ENCODE data around the gene GNPTG.

The GNPTG gene

GRCh38 chr16:1312467-1312816 is 39.3 kb upstream of the GNPTG start:
- no peak overlapping the region for H3K4me3 ChIP-seq (ENCODE audit: low read length)

GRCh38 chr16:1312903-1313302 is 38.8 kb upstream of the GNPTG start:
- Histone ChIP-seq H3K9ac (ENCODE audit: low read length) (no peak overlapping the region), H3K9me3 (ENCODE audit: control insufficient read depth, low read depth, low read length) (no peaks in the 10 kb centered on the region), H3K27ac (ENCODE audit: low read length) (no peak overlapping the region), H3K27me3 (ENCODE audit: control insufficient read depth, insufficient read depth, low read length) (no peaks in the 10 kb centered on the region), H3K36me3 (ENCODE audit: control insufficient read depth, low read depth, low read length) (peaks cover 46% of the 10 kb centered on the region), H3K4me3 (ENCODE audit: low read length) (no peak overlapping the region), H3K4me1 (ENCODE audit: control insufficient read depth, low read depth, low read length) (peaks cover 3% of the 10 kb centered on the region)

More at GRCh38 chr16:1312467-1312816, 39.3 kb upstream of the GNPTG start:
- Histone ChIP-seq H3K9ac (ENCODE audit: low read length) (no peak overlapping the region), H3K27ac (ENCODE audit: low read length) (no peak overlapping the region), H3K27me3 (ENCODE audit: control insufficient read depth, insufficient read depth, low read length) (no peaks in the 10 kb centered on the region), H3K4me1 (ENCODE audit: control insufficient read depth, low read depth, low read length) (peaks cover 3% of the 10 kb centered on the region), H3K36me3 (ENCODE audit: control insufficient read depth, low read depth, low read length) (peaks cover 41% of the 10 kb centered on the region), H3K9me3 (ENCODE audit: control insufficient read depth, low read depth, low read length) (no peaks in the 10 kb centered on the region)

GRCh38 chr16:1313721-1314369 is 37.9 kb upstream of the GNPTG start:
- Histone ChIP-seq H3K4me3 (ENCODE audit: low read length) (no peak overlapping the region), H3K36me3 (ENCODE audit: control insufficient read depth, low read depth, low read length) (peaks cover 55% of the 10 kb centered on the region), H3K4me1 (ENCODE audit: control insufficient read depth, low read depth, low read length) (peaks cover 3% of the 10 kb centered on the region), H3K27me3 (ENCODE audit: control insufficient read depth, insufficient read depth, low read length) (no peaks in the 10 kb centered on the region), H3K9me3 (ENCODE audit: control insufficient read depth, low read depth, low read length) (no peaks in the 10 kb centered on the region), H3K9ac (ENCODE audit: low read length) (no peak overlapping the region), H3K27ac (ENCODE audit: low read length) (no peak overlapping the region)

GRCh38 chr16:1314399-1315068 is 37.2 kb upstream of the GNPTG start:
- Histone ChIP-seq H3K27ac (ENCODE audit: low read length) (no peak overlapping the region), H3K4me3 (ENCODE audit: low read length) (no peak overlapping the region), H3K27me3 (ENCODE audit: control insufficient read depth, insufficient read depth, low read length) (no peaks in the 10 kb centered on the region), H3K9ac (ENCODE audit: low read length) (no peak overlapping the region), H3K4me1 (ENCODE audit: control insufficient read depth, low read depth, low read length) (peaks cover 3% of the 10 kb centered on the region), H3K9me3 (ENCODE audit: control insufficient read depth, low read depth, low read length) (no peaks in the 10 kb centered on the region), H3K36me3 (ENCODE audit: control insufficient read depth, low read depth, low read length) (peaks cover 62% of the 10 kb centered on the region)

- Histone ChIP-seq H3K4me3 (ENCODE audit: low read length) (no peak overlapping the region), H3K36me3 (ENCODE audit: control insufficient read depth, low read depth, low read length) (peaks cover 70% of the 10 kb centered on the region), H3K9me3 (ENCODE audit: control insufficient read depth, low read depth, low read length) (no peaks in the 10 kb centered on the region), H3K9ac (ENCODE audit: low read length) (no peak overlapping the region), H3K4me1 (ENCODE audit: control insufficient read depth, low read depth, low read length) (peaks cover 3% of the 10 kb centered on the region), H3K27ac (ENCODE audit: low read length) (no peak overlapping the region), H3K27me3 (ENCODE audit: control insufficient read depth, insufficient read depth, low read length) (no peaks in the 10 kb centered on the region)
These were observed 36.4 kb upstream of the GNPTG start for GRCh38 chr16:1315081-1316032.

- no peak overlapping the region for H3K27ac ChIP-seq (ENCODE audit: low read length)
- H3K4me1 ChIP-seq (ENCODE audit: control insufficient read depth, low read depth, low read length), result no peaks in the 10 kb centered on the region
- no peak overlapping the region for H3K9ac ChIP-seq (ENCODE audit: low read length)
- H3K9me3 ChIP-seq (ENCODE audit: control insufficient read depth, low read depth, low read length), result no peaks in the 10 kb centered on the region
- H3K4me3 ChIP-seq (ENCODE audit: low read length), result no peak overlapping the region
- H3K27me3 ChIP-seq (ENCODE audit: control insufficient read depth, insufficient read depth, low read length), result no peaks in the 10 kb centered on the region
- H3K36me3 ChIP-seq (ENCODE audit: control insufficient read depth, low read depth, low read length), result peaks cover 76% of the 10 kb centered on the region
These were observed 35.7 kb upstream of the GNPTG start for GRCh38 chr16:1316033-1316405.

GRCh38 chr16:1317479-1318267 is 34.1 kb upstream of the GNPTG start:
- Histone ChIP-seq H3K27me3 (ENCODE audit: control insufficient read depth, insufficient read depth, low read length) (no peaks in the 10 kb centered on the region), H3K9ac (ENCODE audit: low read length) (no peak overlapping the region), H3K27ac (ENCODE audit: low read length) (no peak overlapping the region), H3K4me1 (ENCODE audit: control insufficient read depth, low read depth, low read length) (no peaks in the 10 kb centered on the region), H3K4me3 (ENCODE audit: low read length) (no peak overlapping the region), H3K36me3 (ENCODE audit: control insufficient read depth, low read depth, low read length) (peaks cover 81% of the 10 kb centered on the region), H3K9me3 (ENCODE audit: control insufficient read depth, low read depth, low read length) (no peaks in the 10 kb centered on the region)

GRCh38 chr16:1318268-1318545 is 33.5 kb upstream of the GNPTG start:
- H3K4me3 ChIP-seq (ENCODE audit: low read length), result no peak overlapping the region
- no peak overlapping the region for H3K9ac ChIP-seq (ENCODE audit: low read length)
- H3K4me1 ChIP-seq (ENCODE audit: control insufficient read depth, low read depth, low read length), result no peaks in the 10 kb centered on the region
- H3K27ac ChIP-seq (ENCODE audit: low read length), result no peak overlapping the region
- H3K27me3 ChIP-seq (ENCODE audit: control insufficient read depth, insufficient read depth, low read length), result no peaks in the 10 kb centered on the region
- H3K36me3 ChIP-seq (ENCODE audit: control insufficient read depth, low read depth, low read length), result peaks cover 77% of the 10 kb centered on the region
- no peaks in the 10 kb centered on the region for H3K9me3 ChIP-seq (ENCODE audit: control insufficient read depth, low read depth, low read length)

GRCh38 chr16:1319041-1319440 is 32.7 kb upstream of the GNPTG start:
- Histone ChIP-seq H3K9ac (ENCODE audit: low read length) (no peak overlapping the region), H3K36me3 (ENCODE audit: control insufficient read depth, low read depth, low read length) (peaks cover 77% of the 10 kb centered on the region), H3K27ac (ENCODE audit: low read length) (no peak overlapping the region), H3K27me3 (ENCODE audit: control insufficient read depth, insufficient read depth, low read length) (no peaks in the 10 kb centered on the region), H3K4me1 (ENCODE audit: control insufficient read depth, low read depth, low read length) (no peaks in the 10 kb centered on the region), H3K4me3 (ENCODE audit: low read length) (no peak overlapping the region), H3K9me3 (ENCODE audit: control insufficient read depth, low read depth, low read length) (no peaks in the 10 kb centered on the region)

- Histone ChIP-seq H3K4me3 (ENCODE audit: low read length) (no peak overlapping the region), H3K9ac (ENCODE audit: low read length) (no peak overlapping the region), H3K27me3 (ENCODE audit: control insufficient read depth, insufficient read depth, low read length) (no peaks in the 10 kb centered on the region), H3K36me3 (ENCODE audit: control insufficient read depth, low read depth, low read length) (peaks cover 73% of the 10 kb centered on the region), H3K4me1 (ENCODE audit: control insufficient read depth, low read depth, low read length) (no peaks in the 10 kb centered on the region), H3K9me3 (ENCODE audit: control insufficient read depth, low read depth, low read length) (no peaks in the 10 kb centered on the region), H3K27ac (ENCODE audit: low read length) (no peak overlapping the region)
These were observed 31.6 kb upstream of the GNPTG start for GRCh38 chr16:1320097-1320496.

- H3K4me1 ChIP-seq (ENCODE audit: control insufficient read depth, low read depth, low read length), result no peaks in the 10 kb centered on the region
- H3K27me3 ChIP-seq (ENCODE audit: control insufficient read depth, insufficient read depth, low read length), result no peaks in the 10 kb centered on the region
- H3K27ac ChIP-seq (ENCODE audit: low read length), result no peak overlapping the region
- no peaks in the 10 kb centered on the region for H3K9me3 ChIP-seq (ENCODE audit: control insufficient read depth, low read depth, low read length)
- no peak overlapping the region for H3K9ac ChIP-seq (ENCODE audit: low read length)
- peaks cover 67% of the 10 kb centered on the region for H3K36me3 ChIP-seq (ENCODE audit: control insufficient read depth, low read depth, low read length)
- H3K4me3 ChIP-seq (ENCODE audit: low read length), result no peak overlapping the region
These were observed 31.0 kb upstream of the GNPTG start for GRCh38 chr16:1320658-1321240.

Data from iPS-18a (cell line).